Measurements from ENCODE around the gene ZBED5.
"Not testable (repeated sequence)": the region's sequence is repeated elsewhere in the genome, so short reads cannot be mapped to it uniquely, and the experiment has no call there.

GRCh38 chr11:10822491-10822890, 35.4 kb downstream of the ZBED5 start:
- TF ChIP-seq CTCF (IDR thresholded peaks at IDR 0.05); ZFX (IDR thresholded peaks at IDR 0.05; ENCODE audit: borderline replicate concordance): not testable (repeated sequence)

All from 22Rv1 (cell line).